Measurements from ENCODE around the gene ARL3. TPM values are rescaled to one million over a fixed set of nuclear protein-coding genes. Genes with fewer than 3 reads are reported as not detected.
"Not testable (repeated sequence)": the region's sequence is repeated elsewhere in the genome, so short reads cannot be mapped to it uniquely, and the experiment has no call there.

The ARL3 gene
- total RNA-seq, 6 experiments from 2014 or later = 13.2 to 18.4 (median 16.8) TPM

- Mint-ChIP-seq H3K4me3 (no peak overlapping the region), H3K36me3 (ENCODE audit: low read depth) (peaks cover 19% of the 10 kb centered on the region), H3K4me1 (ENCODE audit: low read depth) (peaks cover 23% of the 10 kb centered on the region), H3K27ac (no peak overlapping the region), H3K9me3 (no peaks in the 10 kb centered on the region), H3K27me3 (ENCODE audit: insufficient read depth) (no peaks in the 10 kb centered on the region)
- DNase-seq = no peak
- TF ChIP-seq, protein P1, sequence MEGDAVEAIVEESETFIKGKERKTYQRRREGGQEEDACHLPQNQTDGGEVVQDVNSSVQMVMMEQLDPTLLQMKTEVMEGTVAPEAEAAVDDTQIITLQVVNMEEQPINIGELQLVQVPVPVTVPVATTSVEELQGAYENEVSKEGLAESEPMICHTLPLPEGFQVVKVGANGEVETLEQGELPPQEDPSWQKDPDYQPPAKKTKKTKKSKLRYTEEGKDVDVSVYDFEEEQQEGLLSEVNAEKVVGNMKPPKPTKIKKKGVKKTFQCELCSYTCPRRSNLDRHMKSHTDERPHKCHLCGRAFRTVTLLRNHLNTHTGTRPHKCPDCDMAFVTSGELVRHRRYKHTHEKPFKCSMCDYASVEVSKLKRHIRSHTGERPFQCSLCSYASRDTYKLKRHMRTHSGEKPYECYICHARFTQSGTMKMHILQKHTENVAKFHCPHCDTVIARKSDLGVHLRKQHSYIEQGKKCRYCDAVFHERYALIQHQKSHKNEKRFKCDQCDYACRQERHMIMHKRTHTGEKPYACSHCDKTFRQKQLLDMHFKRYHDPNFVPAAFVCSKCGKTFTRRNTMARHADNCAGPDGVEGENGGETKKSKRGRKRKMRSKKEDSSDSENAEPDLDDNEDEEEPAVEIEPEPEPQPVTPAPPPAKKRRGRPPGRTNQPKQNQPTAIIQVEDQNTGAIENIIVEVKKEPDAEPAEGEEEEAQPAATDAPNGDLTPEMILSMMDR (IDR thresholded peaks at IDR 0.05) = no peak
Observed at GRCh38 chr10:102696736-102697135, 17.5 kb downstream of the ARL3 start.

- Mint-ChIP-seq H3K36me3 (ENCODE audit: low read depth) (peaks cover 19% of the 10 kb centered on the region), H3K4me1 (ENCODE audit: low read depth) (peaks cover 22% of the 10 kb centered on the region)
- not testable (repeated sequence) for DNase-seq; H3K4me3 Mint-ChIP-seq; H3K27ac Mint-ChIP-seq; H3K27me3 Mint-ChIP-seq (ENCODE audit: insufficient read depth); H3K9me3 Mint-ChIP-seq
Observed at GRCh38 chr10:102695401-102695800, 18.8 kb downstream of the ARL3 start.

- Mint-ChIP-seq H3K27ac (0 out of 2 replicates have a peak overlapping the region, but pooled peaks have one; percentile 13), H3K36me3 (ENCODE audit: low read depth) (peaks cover 2% of the 10 kb centered on the region), H3K4me3 (no peak overlapping the region), H3K27me3 (ENCODE audit: insufficient read depth) (no peaks in the 10 kb centered on the region), H3K4me1 (ENCODE audit: low read depth) (peaks cover 11% of the 10 kb centered on the region), H3K9me3 (no peaks in the 10 kb centered on the region)
- TF ChIP-seq, protein P1 (IDR thresholded peaks at IDR 0.05) = no peak
- DNase-seq = no peak
Observed at GRCh38 chr10:102691285-102692066, 22.7 kb downstream of the ARL3 start.

- no peaks in the 10 kb centered on the region for H3K27me3 Mint-ChIP-seq (ENCODE audit: insufficient read depth)
- no peaks in the 10 kb centered on the region for H3K9me3 Mint-ChIP-seq
- DNase-seq = no peak
- H3K27ac Mint-ChIP-seq = no peak overlapping the region
- H3K4me3 Mint-ChIP-seq = no peak overlapping the region
- TF ChIP-seq, protein P1 (IDR thresholded peaks at IDR 0.05) = no peak
- peaks cover 5% of the 10 kb centered on the region for H3K4me1 Mint-ChIP-seq (ENCODE audit: low read depth)
- H3K36me3 Mint-ChIP-seq (ENCODE audit: low read depth) = peaks cover 8% of the 10 kb centered on the region; the same call in 1 of the 2 replicates
Observed at GRCh38 chr10:102683736-102684135, 30.5 kb downstream of the ARL3 start.

DNA sequence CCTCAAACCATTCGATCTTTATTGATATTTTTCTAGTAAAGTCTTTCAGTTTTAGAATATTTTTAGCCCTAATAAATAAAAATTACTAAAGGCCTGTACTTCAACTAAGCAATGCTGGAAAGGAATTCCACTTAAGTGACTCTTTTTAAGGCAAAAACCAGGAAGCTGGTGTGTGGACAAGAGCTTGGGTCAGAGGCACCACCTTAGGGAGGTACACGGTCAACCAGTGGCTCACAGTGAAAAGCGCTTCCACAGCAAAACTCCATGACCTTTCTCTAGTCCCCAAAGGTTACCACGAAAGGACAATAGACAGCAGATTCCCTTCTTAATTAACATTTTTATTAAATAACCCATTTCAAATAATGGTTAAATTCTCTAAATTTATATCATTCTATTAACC, 31.2 kb downstream of the ARL3 start:
- Mint-ChIP-seq H3K9me3 (no peaks in the 10 kb centered on the region), H3K4me3 (no peak overlapping the region), H3K27me3 (ENCODE audit: insufficient read depth) (no peaks in the 10 kb centered on the region; the same call in 1 of the 2 replicates), H3K36me3 (ENCODE audit: low read depth) (peaks cover 8% of the 10 kb centered on the region; the same call in 1 of the 2 replicates), H3K4me1 (ENCODE audit: low read depth) (peaks cover 13% of the 10 kb centered on the region), H3K27ac (no peak overlapping the region; the same call in 1 of the 2 replicates)
- TF ChIP-seq, protein P1 (IDR thresholded peaks at IDR 0.05) = no peak
- DNase-seq = no peak

GRCh38 chr10:102682416-102682815, 31.8 kb downstream of the ARL3 start:
- no peak overlapping the region for H3K27ac Mint-ChIP-seq
- H3K9me3 Mint-ChIP-seq = no peaks in the 10 kb centered on the region
- no peaks in the 10 kb centered on the region; the same call in 1 of the 2 replicates for H3K27me3 Mint-ChIP-seq (ENCODE audit: insufficient read depth)
- TF ChIP-seq, protein P1 (IDR thresholded peaks at IDR 0.05) = no peak
- peaks cover 8% of the 10 kb centered on the region; the same call in 1 of the 2 replicates for H3K36me3 Mint-ChIP-seq (ENCODE audit: low read depth)
- no peak for DNase-seq
- H3K4me1 Mint-ChIP-seq (ENCODE audit: low read depth) = peaks cover 18% of the 10 kb centered on the region
- no peak overlapping the region for H3K4me3 Mint-ChIP-seq
